GM21786 (cell line): Measurements from ENCODE around the gene TBATA.

Experiments
- ATAC-seq: cut with Tn5 transposase; IDR thresholded peaks from one replicate; pipeline ENCODE4 v1.9.1; 2021; ENCODE audit not compliant: unreplicated experiment

TBATA gene

DNA sequence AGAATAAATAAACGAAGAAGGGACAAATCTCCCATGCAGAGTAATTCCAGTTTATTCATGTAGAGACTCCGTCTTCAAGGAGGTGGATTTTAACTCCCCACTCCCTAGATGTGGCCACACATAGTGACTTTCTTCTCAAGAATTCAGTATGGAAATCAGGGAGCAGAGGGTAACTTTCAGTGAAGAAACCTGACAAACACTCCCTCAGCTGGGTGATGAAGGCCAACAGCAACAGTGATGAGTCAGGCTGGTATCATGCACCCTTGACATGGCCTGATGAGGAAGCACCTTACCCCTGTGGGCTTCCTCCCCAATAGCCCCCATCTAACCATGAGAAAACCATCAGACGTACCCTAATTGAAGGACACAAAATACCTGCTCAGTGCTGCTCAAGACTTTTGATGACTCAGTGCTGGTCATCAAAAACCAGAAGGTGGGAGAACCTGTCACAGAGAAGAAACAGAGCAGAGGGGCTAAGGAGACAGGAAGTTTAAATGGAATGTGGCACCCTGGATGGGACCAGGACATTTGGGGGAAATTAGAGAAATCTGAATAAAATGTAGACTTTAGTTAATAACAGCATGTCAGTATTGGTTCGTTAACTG is 62.3 kb downstream of the TBATA start:
- no peak for ATAC-seq
